Effector memory CD8-positive, alpha-beta T cell (primary cell): ENCODE data around the gene CDS2.

Experiments
- ATAC-seq: fragments of 150-1000 bp; cut with Tn5 transposase; replicated peaks from 2 replicates; pipeline ENCODE4 v1.10.0; 2021; ENCODE audit warnings: mild to moderate bottlenecking, moderate library complexity
- DNase-seq, 3 experiments: peaks; one replicate each; pipeline ENCODE4 v3.0.0; 2021
- H3K27ac Mint-ChIP-seq, 2 donors: one replicate each; pipeline ENCODE4 v1.8.0; 2022; ENCODE audit warnings: mild to moderate bottlenecking in 2 of 2, mixed read lengths in 2 of 2, moderate library complexity in 2 of 2
- H3K27me3 Mint-ChIP-seq, 2 donors: one replicate each; pipeline ENCODE4 v1.8.0; 2022; ENCODE audit warnings: mixed read lengths in 2 of 2
- H3K36me3 Mint-ChIP-seq: one replicate; pipeline ENCODE4 v1.8.0; 2022; ENCODE audit warnings: mild to moderate bottlenecking, moderate library complexity, mixed read lengths; ENCODE audit not compliant: insufficient read depth
- H3K4me1 Mint-ChIP-seq, 2 donors: one replicate each; pipeline ENCODE4 v1.8.0; 2022; ENCODE audit warnings: low read depth in 2 of 2, mixed read lengths in 2 of 2
- H3K4me3 Mint-ChIP-seq, 2 donors: one replicate each; pipeline ENCODE4 v1.8.0; 2022; ENCODE audit warnings: mild to moderate bottlenecking in 2 of 2, mixed read lengths in 2 of 2, moderate library complexity in 2 of 2
- H3K9me3 Mint-ChIP-seq, 2 donors: one replicate each; pipeline ENCODE4 v1.8.0; 2022; ENCODE audit warnings: mixed read lengths in 2 of 2

CDS2 gene

GRCh38 chr20:5170341-5170740, 43.5 kb downstream of the CDS2 start:
- Mint-ChIP-seq H3K9me3 (no peaks in the 10 kb centered on the region), H3K27ac (peak overlapping the region; percentile 23 to 76), H3K36me3 (peaks cover 38% of the 10 kb centered on the region), H3K4me1 (peaks cover 58 to 63% of the 10 kb centered on the region in 2 donors), H3K4me3 (no peak overlapping the region), H3K27me3 (no peaks in the 10 kb centered on the region)
- DNase-seq (no peak), ATAC-seq (no peak)

DNA sequence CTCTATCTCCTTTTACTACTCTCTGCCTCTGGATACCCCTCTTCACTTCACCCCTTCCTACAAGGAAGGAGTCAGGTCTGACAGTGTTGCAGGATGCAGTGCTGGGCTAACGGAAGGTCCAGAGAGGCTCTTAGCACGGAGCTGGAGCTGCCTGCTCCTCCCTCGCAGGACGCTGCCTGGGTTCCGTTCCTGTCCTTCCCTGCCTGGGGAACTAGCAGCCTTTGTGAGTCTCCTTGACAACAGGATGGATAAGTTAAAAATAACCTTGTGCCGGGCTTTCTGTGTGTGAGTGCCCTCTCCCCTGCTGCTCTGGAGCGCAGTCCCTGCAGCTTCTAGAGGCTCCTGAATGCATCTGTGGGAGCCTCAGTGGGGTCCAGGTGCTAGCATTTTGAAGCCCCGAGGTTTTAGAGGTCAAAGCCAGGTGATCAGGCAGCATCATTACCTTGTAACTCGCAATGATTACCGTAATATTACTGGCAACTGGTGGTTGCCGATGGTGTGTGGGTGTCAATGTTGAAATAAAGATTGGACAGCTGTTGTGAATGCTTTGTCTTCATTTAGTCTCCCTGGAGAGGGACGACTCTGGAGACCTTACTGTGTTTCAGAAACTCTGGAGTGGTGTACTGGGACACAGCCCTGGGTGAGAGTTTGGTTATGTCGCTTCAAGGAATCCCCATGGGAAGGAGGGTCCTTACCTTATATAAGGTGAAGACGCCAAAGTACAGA, 44.4 kb downstream of the CDS2 start:
- Mint-ChIP-seq H3K27ac (peak overlapping the region; percentile 57 to 76), H3K36me3 (peaks cover 41% of the 10 kb centered on the region), H3K27me3 (no peaks in the 10 kb centered on the region), H3K4me1 (peaks cover 49 to 54% of the 10 kb centered on the region in 2 donors), H3K4me3 (no peak overlapping the region), H3K9me3 (no peaks in the 10 kb centered on the region)
- ATAC-seq: no peak
- DNase-seq: no peak

- Mint-ChIP-seq H3K27ac (peak overlapping the region; percentile 57 to 76), H3K36me3 (peaks cover 46% of the 10 kb centered on the region), H3K4me1 (peaks cover 44 to 48% of the 10 kb centered on the region in 2 donors), H3K27me3 (no peaks in the 10 kb centered on the region), H3K4me3 (no peak overlapping the region), H3K9me3 (no peaks in the 10 kb centered on the region)
- DNase-seq (no peak), ATAC-seq (no peak)
Observed at GRCh38 chr20:5171790-5172164, 45.0 kb downstream of the CDS2 start.

- peaks cover 47% of the 10 kb centered on the region for H3K36me3 Mint-ChIP-seq
- no peaks in the 10 kb centered on the region for H3K9me3 Mint-ChIP-seq
- peak overlapping the region; percentile 57 to 76 for H3K27ac Mint-ChIP-seq
- no peak for ATAC-seq
- peaks cover 43 to 44% of the 10 kb centered on the region in 2 donors for H3K4me1 Mint-ChIP-seq
- no peak overlapping the region for H3K4me3 Mint-ChIP-seq
- no peak for DNase-seq
- H3K27me3 Mint-ChIP-seq: no peaks in the 10 kb centered on the region
Observed at GRCh38 chr20:5172167-5172601, 45.4 kb downstream of the CDS2 start.

DNA sequence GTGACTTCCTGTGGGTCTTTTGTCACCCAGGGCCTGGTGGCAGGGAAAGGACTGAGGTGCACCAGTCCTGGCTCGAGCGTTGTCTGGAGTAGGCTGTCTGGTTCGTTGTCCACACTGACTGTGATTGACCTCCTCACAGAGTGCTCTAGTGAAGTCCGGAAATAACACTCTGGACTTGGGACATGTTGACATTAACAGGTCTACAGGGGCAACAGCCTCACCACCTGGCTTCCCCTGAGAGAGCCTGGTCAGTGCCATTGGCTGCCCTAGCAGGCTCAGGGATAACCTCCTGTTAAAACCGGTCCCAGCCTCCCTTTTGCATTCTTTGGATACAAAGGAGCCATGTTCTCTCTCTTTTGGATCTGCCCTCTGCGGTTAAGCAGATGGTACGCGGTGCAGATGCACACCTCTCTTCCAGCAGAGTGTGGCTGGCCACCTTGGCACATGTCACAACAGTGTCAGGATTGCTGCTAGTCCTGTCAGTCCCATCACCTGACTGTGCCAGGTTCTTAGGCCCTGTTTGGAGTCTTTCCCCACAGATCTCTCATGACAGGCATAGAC, 46.2 kb downstream of the CDS2 start:
- DNase-seq (no peak), ATAC-seq (no peak)
- Mint-ChIP-seq H3K4me1 (peaks cover 39% of the 10 kb centered on the region in 2 donors), H3K27me3 (no peaks in the 10 kb centered on the region), H3K36me3 (peaks cover 49% of the 10 kb centered on the region), H3K9me3 (no peaks in the 10 kb centered on the region), H3K4me3 (no peak overlapping the region), H3K27ac (peak overlapping the region; percentile 57 to 76)

DNA sequence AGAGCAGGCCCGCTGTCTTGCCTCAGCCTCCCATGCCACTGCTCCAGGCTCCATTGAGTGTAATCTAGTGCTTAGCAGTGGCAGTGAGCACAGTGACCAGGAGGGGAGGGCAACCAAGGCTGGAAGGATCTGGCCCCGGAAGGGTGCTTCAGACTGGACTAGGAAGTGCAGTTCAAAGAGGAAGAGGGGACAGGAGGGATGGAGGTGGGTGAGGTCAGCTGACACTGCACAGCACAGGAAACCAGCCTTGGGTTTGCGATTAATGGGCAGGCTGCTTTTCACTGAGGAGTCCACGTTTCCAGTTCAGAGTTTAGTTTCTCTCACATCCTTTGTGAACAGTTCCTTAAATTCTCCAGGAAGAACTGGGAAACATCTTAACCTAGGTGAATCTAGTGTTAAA, 46.9 kb downstream of the CDS2 start:
- no peak overlapping the region for H3K4me3 Mint-ChIP-seq
- H3K9me3 Mint-ChIP-seq: no peaks in the 10 kb centered on the region
- peaks cover 55% of the 10 kb centered on the region for H3K36me3 Mint-ChIP-seq
- ATAC-seq (no peak), DNase-seq (no peak)
- peaks cover 35 to 43% of the 10 kb centered on the region in 2 donors for H3K4me1 Mint-ChIP-seq
- no peaks in the 10 kb centered on the region for H3K27me3 Mint-ChIP-seq
- H3K27ac Mint-ChIP-seq: peak overlapping the region; percentile 10 to 70

DNA sequence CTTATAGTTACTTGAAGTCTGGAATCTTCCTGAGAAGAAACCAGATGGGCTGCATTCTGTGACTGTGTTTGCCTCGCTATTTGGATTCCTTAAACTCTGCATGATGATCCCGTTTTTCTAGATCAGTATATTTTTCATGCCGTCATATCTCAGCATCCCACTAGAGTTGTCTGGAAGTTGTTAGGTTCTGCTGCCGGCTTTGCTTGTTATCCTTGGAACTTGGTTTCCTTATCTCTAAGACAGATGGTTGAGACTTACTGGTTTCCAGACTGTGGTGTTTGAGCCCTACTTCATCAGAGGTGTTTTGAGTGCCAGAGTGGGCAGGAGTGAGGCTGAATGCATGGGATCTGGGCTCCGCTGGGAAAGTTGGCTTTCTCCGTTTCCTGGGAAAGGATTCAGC, 50.3 kb downstream of the CDS2 start:
- Mint-ChIP-seq H3K4me1 (peaks cover 15 to 21% of the 10 kb centered on the region in 2 donors), H3K9me3 (no peaks in the 10 kb centered on the region), H3K27ac (no peak overlapping the region), H3K27me3 (no peaks in the 10 kb centered on the region), H3K36me3 (peaks cover 63% of the 10 kb centered on the region), H3K4me3 (no peak overlapping the region)
- ATAC-seq (no peak), DNase-seq (no peak)

DNA sequence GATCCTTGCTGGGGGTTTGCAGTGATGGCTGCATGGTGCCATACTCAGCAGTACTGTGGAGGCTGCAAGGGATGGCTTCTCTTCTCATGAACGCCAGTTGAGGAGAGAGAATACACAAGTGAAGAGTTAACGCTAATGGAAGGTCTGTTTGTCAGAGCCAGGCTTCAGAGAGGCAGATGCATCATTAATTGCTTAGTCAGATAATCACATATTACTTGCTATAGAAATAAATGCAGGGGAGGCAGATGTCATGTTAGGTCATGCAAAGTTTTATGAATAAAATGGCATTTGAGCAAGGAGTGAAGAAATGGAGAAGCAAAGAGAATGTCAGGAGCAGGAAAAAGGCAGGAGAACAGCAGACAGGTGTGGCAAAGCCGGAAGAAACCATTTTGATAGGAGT, 51.2 kb downstream of the CDS2 start:
- H3K4me3 Mint-ChIP-seq: no peak overlapping the region
- H3K4me1 Mint-ChIP-seq: peaks cover 8 to 16% of the 10 kb centered on the region in 2 donors
- peaks cover 72% of the 10 kb centered on the region for H3K36me3 Mint-ChIP-seq
- H3K27ac Mint-ChIP-seq: peak overlapping the region in 1 of 2 donors; percentile 36
- H3K9me3 Mint-ChIP-seq: no peaks in the 10 kb centered on the region
- H3K27me3 Mint-ChIP-seq: no peaks in the 10 kb centered on the region
- ATAC-seq (no peak), DNase-seq (no peak)

GRCh38 chr20:5180421-5180820, 53.6 kb downstream of the CDS2 start:
- no peaks in the 10 kb centered on the region for H3K27me3 Mint-ChIP-seq
- H3K9me3 Mint-ChIP-seq: no peaks in the 10 kb centered on the region
- H3K27ac Mint-ChIP-seq: peak overlapping the region in 1 of 2 donors; percentile 72
- DNase-seq (no peak), ATAC-seq (no peak)
- peaks cover 0 to 11% of the 10 kb centered on the region in 2 donors for H3K4me1 Mint-ChIP-seq
- no peak overlapping the region for H3K4me3 Mint-ChIP-seq
- peaks cover 70% of the 10 kb centered on the region for H3K36me3 Mint-ChIP-seq

GRCh38 chr20:5180933-5181332, 54.1 kb downstream of the CDS2 start:
- ATAC-seq: no peak
- Mint-ChIP-seq H3K9me3 (no peaks in the 10 kb centered on the region), H3K27ac (peak overlapping the region in 1 of 2 donors; percentile 72), H3K36me3 (peaks cover 70% of the 10 kb centered on the region), H3K4me3 (no peak overlapping the region), H3K27me3 (no peaks in the 10 kb centered on the region), H3K4me1 (peaks cover 0 to 11% of the 10 kb centered on the region in 2 donors)
- DNase-seq: no peak

DNA sequence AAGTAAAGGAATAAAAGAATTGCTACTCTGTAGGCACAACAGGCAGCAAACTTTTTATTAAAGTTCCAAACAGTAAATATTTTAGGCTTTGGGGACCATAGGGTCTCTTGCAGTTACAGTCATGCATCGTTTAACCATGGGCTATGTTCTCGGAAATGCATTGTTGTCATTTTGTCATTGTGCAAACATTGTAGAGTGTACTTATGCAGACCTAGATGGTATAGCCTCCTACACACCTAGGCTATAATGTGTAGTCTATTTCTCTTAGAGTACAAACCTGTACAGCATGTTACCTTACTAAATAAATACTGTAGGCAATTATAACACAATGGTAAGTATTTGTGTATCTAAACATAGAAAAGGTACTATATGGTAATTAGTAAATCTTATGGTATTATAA, 54.7 kb downstream of the CDS2 start:
- peaks cover 70% of the 10 kb centered on the region for H3K36me3 Mint-ChIP-seq
- H3K27me3 Mint-ChIP-seq: no peaks in the 10 kb centered on the region
- H3K27ac Mint-ChIP-seq: peak overlapping the region in 1 of 2 donors; percentile 72
- no peak overlapping the region for H3K4me3 Mint-ChIP-seq
- DNase-seq: no peak
- no peaks in the 10 kb centered on the region for H3K9me3 Mint-ChIP-seq
- no peak for ATAC-seq
- H3K4me1 Mint-ChIP-seq: peaks cover 0 to 11% of the 10 kb centered on the region in 2 donors

DNA sequence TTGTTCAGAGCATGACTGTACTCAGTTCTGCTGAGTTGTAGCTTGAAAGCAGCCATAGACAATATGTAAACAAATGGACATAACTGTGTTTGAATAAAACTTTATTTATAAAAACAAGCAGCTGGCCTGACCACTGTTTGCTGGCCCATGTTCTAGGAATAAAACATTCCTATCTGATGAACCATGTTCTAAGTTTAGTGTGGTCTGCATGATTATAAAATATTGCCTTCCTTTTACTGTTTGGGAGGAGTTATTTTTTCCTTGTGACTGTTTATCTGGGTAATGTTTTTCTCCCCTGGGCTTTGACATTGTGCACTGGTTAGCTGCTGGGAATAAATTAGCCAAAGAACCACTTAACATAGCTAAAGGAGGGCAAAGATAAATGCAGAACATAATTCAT, 55.1 kb downstream of the CDS2 start:
- Mint-ChIP-seq H3K9me3 (no peaks in the 10 kb centered on the region), H3K4me1 (peaks cover 0 to 11% of the 10 kb centered on the region in 2 donors), H3K27ac (no peak overlapping the region), H3K36me3 (peaks cover 69% of the 10 kb centered on the region), H3K27me3 (no peaks in the 10 kb centered on the region), H3K4me3 (no peak overlapping the region)
- no peak for ATAC-seq
- DNase-seq: no peak

- no peaks in the 10 kb centered on the region for H3K9me3 Mint-ChIP-seq
- H3K4me1 Mint-ChIP-seq: peaks cover 0 to 11% of the 10 kb centered on the region in 2 donors
- H3K36me3 Mint-ChIP-seq: peaks cover 72% of the 10 kb centered on the region
- no peak overlapping the region for H3K4me3 Mint-ChIP-seq
- no peak for DNase-seq
- H3K27me3 Mint-ChIP-seq: no peaks in the 10 kb centered on the region
- no peak for ATAC-seq
- H3K27ac Mint-ChIP-seq: peak overlapping the region; percentile 38 to 48
Observed at GRCh38 chr20:5182615-5183254, 55.9 kb downstream of the CDS2 start.
